Activated B cell treated with CpG ODN at 0.5 μM for 24 hours (primary cell): ENCODE results near the gene EPHB6. TPM values are rescaled to one million over a fixed set of nuclear protein-coding genes. Genes with fewer than 3 reads are reported as not detected.

ENCODE experiments used
- ATAC-seq: fragments of 200-7000 bp; cut with Tn5 transposase; one replicate; pipeline ENCODE4 v1.10.0; 2021; ENCODE audit warnings: low read depth, mild to moderate bottlenecking, moderate library complexity
- CTCF ChIA-PET: fragments of 350-600 bp; sonication (Branson Sonifier 250); formaldehyde crosslinking; loops from one replicate; lab custom pipeline; 2021; ENCODE audit warnings: antibody characterized with exemption; lab: Charles Lee
- POLR2A ChIA-PET: fragments of 350-600 bp; sonication (Branson Sonifier 250); formaldehyde crosslinking; loops from one replicate; lab custom pipeline; 2021; ENCODE audit warnings: antibody characterized with exemption; lab: Charles Lee
- DNase-seq: peaks from one replicate; pipeline ENCODE4 v3.0.0; 2022
- H3K27ac Mint-ChIP-seq: one replicate; pipeline ENCODE4 v1.8.0; 2020; ENCODE audit warnings: mixed read lengths
- H3K27me3 Mint-ChIP-seq: one replicate; pipeline ENCODE4 v1.8.0; 2021; ENCODE audit warnings: mixed read lengths
- H3K36me3 Mint-ChIP-seq: one replicate; pipeline ENCODE4 v1.8.0; 2021; ENCODE audit warnings: low read depth, mixed read lengths
- H3K4me1 Mint-ChIP-seq: one replicate; pipeline ENCODE4 v1.8.0; 2021; ENCODE audit warnings: mixed read lengths
- H3K4me3 Mint-ChIP-seq: one replicate; pipeline ENCODE4 v1.8.0; 2020; ENCODE audit warnings: mild to moderate bottlenecking, mixed read lengths
- H3K9me3 Mint-ChIP-seq: one replicate; pipeline ENCODE4 v1.8.0; 2020; ENCODE audit warnings: mixed read lengths
- CTCF ChIP-seq: fragments of 200-600 bp; IDR thresholded peaks from one replicate; pipeline ENCODE4 v1.8.0; 2022; ENCODE audit warnings: antibody characterized with exemption, mild to moderate bottlenecking
- intact Hi-C: fragments of 100-400 bp; cut with micrococcal nuclease; formaldehyde crosslinking; loops from one replicate; pipeline ENCODE4 v1.15.1; 2024
- total RNA-seq: library from RNA; stranded (reverse); gene quantifications from 2 replicates; pipeline ENCODE4 v1.2.3, GENCODE V29; 2022

EPHB6 gene
- total RNA-seq, 1 donor from 2014 or later: 21.4 TPM

- POLR2A ChIA-PET: no interaction called here
- intact Hi-C loops: no loop called here
- Mint-ChIP-seq H3K27me3 (peaks cover 4% of the 10 kb centered on the region), H3K4me1 (no peaks in the 10 kb centered on the region), H3K27ac (no peak overlapping the region), H3K36me3 (no peaks in the 10 kb centered on the region), H3K4me3 (no peak overlapping the region), H3K9me3 (no peaks in the 10 kb centered on the region)
- TF ChIP-seq CTCF: no peak
- ATAC-seq (no peak), DNase-seq (no peak)
- CTCF ChIA-PET: no interaction called here
Measured at GRCh38 chr7:142887282-142888015, 32.6 kb downstream of the EPHB6 start.

GRCh38 chr7:142889816-142890215 is 34.9 kb downstream of the EPHB6 start:
- Mint-ChIP-seq H3K4me3 (no peak overlapping the region), H3K27ac (no peak overlapping the region), H3K9me3 (no peaks in the 10 kb centered on the region), H3K27me3 (peaks cover 9% of the 10 kb centered on the region), H3K4me1 (no peaks in the 10 kb centered on the region), H3K36me3 (no peaks in the 10 kb centered on the region)
- DNase-seq (no peak), ATAC-seq (no peak)
- ChIA-PET POLR2A (no interaction called here), CTCF (no interaction called here)
- no peak for TF ChIP-seq CTCF
- intact Hi-C loops: no loop called here

- Mint-ChIP-seq H3K27ac (no peak overlapping the region), H3K36me3 (no peaks in the 10 kb centered on the region), H3K27me3 (peaks cover 11% of the 10 kb centered on the region), H3K4me3 (no peak overlapping the region), H3K4me1 (no peaks in the 10 kb centered on the region), H3K9me3 (no peaks in the 10 kb centered on the region)
- CTCF ChIA-PET: no interaction called here
- POLR2A ChIA-PET: no interaction called here
- intact Hi-C loops: no loop called here
- DNase-seq (no peak), ATAC-seq (no peak)
- no peak for TF ChIP-seq CTCF
Measured at GRCh38 chr7:142890874-142891485, 36.1 kb downstream of the EPHB6 start.

- ChIA-PET POLR2A (no interaction called here), CTCF (interaction anchor here (1.3 kb wide), 1 partner anchor 10 kb away, joined by 3 read pairs; no protein-coding TSS in a partner anchor)
- no peak for TF ChIP-seq CTCF
- Mint-ChIP-seq H3K4me1 (no peaks in the 10 kb centered on the region), H3K27me3 (peaks cover 17% of the 10 kb centered on the region), H3K9me3 (no peaks in the 10 kb centered on the region), H3K36me3 (no peaks in the 10 kb centered on the region), H3K27ac (no peak overlapping the region), H3K4me3 (no peak overlapping the region)
- DNase-seq (no peak), ATAC-seq (no peak)
- intact Hi-C loops: no loop called here
Measured at GRCh38 chr7:142891490-142892082, 36.7 kb downstream of the EPHB6 start.

- intact Hi-C loops: no loop called here
- ChIA-PET CTCF (interaction anchor here (1.3 kb wide), 1 partner anchor 9 kb away, joined by 3 read pairs; no protein-coding TSS in a partner anchor), POLR2A (no interaction called here)
- TF ChIP-seq CTCF: no peak
- no peak for ATAC-seq
- Mint-ChIP-seq H3K9me3 (no peaks in the 10 kb centered on the region), H3K4me3 (no peak overlapping the region), H3K27me3 (peaks cover 28% of the 10 kb centered on the region), H3K36me3 (no peaks in the 10 kb centered on the region), H3K27ac (no peak overlapping the region), H3K4me1 (no peaks in the 10 kb centered on the region)
- no peak for DNase-seq
Measured at GRCh38 chr7:142892951-142893350, 38.1 kb downstream of the EPHB6 start.
